ENCODE results near the gene FURIN. TPM values are rescaled to one million over a fixed set of nuclear protein-coding genes. Genes with fewer than 3 reads are reported as not detected.

Gene FURIN
- total and polyA plus RNA-seq, 9 of the 15 experiments (the other 6 are each of a cell fraction or from before 2014, with no cell fraction given) = 0.92 to 99.9 (median 34.8) TPM

DNA sequence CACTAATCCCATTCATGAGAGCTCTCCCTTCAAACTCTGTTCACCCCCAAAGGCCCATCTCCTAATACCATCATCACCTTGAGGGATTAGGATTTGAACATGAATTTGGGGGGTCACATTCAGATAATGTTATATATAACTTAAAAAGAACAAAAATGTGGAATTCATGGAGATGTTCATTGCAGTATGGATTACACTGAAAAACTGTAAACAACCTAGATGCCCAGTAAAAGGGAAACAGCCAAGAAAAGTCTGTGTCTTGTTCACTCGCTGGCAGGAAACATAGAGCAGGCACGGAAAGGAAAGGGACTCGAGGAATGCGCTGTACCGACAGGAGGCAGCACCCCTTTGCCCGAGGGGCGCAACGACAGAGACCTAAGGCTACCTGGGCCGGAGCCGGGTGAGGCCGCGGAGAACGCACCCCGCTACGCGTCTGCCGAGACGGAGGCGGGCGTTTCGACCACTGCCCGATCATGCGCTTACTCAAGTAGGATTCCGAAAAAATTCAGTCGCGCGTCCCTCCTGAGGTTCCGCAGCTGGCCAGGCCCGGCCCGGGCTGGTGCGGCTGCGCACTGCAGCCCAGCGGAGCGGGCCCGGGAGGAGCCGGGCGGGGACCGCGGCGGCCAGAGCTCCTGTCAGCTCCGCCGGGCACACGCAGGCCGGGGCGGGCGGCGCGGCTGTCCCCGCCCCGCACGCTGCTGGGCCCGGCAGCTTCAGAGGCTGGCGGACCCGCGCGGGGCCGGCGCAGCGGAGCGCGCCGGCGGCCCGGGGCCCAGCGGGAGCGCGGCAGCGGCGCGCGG, 33.9 kb downstream of the FURIN start (continued):
- TF ChIP-seq ERF (CRISPR knock-in tag; IDR thresholded peaks at IDR 0.05) (no peak), PPARD (CRISPR knock-in tag; IDR thresholded peaks at IDR 0.05) (no peak), SMAD3 (CRISPR knock-in tag; conservative IDR thresholded peaks at IDR 0.05) (0 out of 2 replicates have a peak, but pooled peaks have one; percentile 32), ATF4 (CRISPR knock-in tag; IDR thresholded peaks at IDR 0.05) (no peak), SMARCA4 (IDR thresholded peaks at IDR 0.05) (peak; percentile 22; the same call in 1 of the 2 replicates), NR2C1 (IDR thresholded peaks at IDR 0.05) (no peak; the same call in 1 of the 2 replicates), NR2C1 (tag; IDR thresholded peaks at IDR 0.05) (peak; percentile 16; the same call in 1 of the 2 replicates), STAT5A (IDR thresholded peaks at IDR 0.05; ENCODE audit: borderline replicate concordance, low read length) (no peak), HMG20A (CRISPR knock-in tag; conservative IDR thresholded peaks at IDR 0.05) (no peak), JUN (IDR thresholded peaks at IDR 0.05; ENCODE audit: borderline replicate concordance, low read depth, low read length) (no peak; the same call in 1 of the 2 replicates), JUN (CRISPR knock-in tag; IDR thresholded peaks at IDR 0.05; ENCODE audit: borderline replicate concordance) (peak; percentile 56; the same call in 1 of the 2 replicates), HOMEZ (CRISPR knock-in tag; IDR thresholded peaks at IDR 0.05) (0 out of 2 replicates have a peak, but pooled peaks have one; percentile 13), GATA2 (CRISPR knock-in tag; IDR thresholded peaks at IDR 0.05) (no peak)
- TF ChIP-seq, protein P1, sequence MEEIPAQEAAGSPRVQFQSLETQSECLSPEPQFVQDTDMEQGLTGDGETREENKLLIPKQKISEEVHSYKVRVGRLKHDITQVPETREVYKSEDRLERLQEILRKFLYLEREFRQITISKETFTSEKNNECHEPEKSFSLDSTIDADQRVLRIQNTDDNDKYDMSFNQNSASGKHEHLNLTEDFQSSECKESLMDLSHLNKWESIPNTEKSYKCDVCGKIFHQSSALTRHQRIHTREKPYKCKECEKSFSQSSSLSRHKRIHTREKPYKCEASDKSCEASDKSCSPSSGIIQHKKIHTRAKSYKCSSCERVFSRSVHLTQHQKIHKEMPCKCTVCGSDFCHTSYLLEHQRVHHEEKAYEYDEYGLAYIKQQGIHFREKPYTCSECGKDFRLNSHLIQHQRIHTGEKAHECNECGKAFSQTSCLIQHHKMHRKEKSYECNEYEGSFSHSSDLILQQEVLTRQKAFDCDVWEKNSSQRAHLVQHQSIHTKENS (CRISPR knock-in tag; IDR thresholded peaks at IDR 0.05) = no peak
- TF ChIP-seq, protein P2, sequence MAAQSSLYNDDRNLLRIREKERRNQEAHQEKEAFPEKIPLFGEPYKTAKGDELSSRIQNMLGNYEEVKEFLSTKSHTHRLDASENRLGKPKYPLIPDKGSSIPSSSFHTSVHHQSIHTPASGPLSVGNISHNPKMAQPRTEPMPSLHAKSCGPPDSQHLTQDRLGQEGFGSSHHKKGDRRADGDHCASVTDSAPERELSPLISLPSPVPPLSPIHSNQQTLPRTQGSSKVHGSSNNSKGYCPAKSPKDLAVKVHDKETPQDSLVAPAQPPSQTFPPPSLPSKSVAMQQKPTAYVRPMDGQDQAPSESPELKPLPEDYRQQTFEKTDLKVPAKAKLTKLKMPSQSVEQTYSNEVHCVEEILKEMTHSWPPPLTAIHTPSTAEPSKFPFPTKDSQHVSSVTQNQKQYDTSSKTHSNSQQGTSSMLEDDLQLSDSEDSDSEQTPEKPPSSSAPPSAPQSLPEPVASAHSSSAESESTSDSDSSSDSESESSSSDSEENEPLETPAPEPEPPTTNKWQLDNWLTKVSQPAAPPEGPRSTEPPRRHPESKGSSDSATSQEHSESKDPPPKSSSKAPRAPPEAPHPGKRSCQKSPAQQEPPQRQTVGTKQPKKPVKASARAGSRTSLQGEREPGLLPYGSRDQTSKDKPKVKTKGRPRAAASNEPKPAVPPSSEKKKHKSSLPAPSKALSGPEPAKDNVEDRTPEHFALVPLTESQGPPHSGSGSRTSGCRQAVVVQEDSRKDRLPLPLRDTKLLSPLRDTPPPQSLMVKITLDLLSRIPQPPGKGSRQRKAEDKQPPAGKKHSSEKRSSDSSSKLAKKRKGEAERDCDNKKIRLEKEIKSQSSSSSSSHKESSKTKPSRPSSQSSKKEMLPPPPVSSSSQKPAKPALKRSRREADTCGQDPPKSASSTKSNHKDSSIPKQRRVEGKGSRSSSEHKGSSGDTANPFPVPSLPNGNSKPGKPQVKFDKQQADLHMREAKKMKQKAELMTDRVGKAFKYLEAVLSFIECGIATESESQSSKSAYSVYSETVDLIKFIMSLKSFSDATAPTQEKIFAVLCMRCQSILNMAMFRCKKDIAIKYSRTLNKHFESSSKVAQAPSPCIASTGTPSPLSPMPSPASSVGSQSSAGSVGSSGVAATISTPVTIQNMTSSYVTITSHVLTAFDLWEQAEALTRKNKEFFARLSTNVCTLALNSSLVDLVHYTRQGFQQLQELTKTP (IDR thresholded peaks at IDR 0.05; ENCODE audit: low read depth in 1 of 2, partially characterized antibody in 2 of 2) = peak in 1 of 2 experiments; percentile 68
- TF ChIP-seq, protein P3, sequence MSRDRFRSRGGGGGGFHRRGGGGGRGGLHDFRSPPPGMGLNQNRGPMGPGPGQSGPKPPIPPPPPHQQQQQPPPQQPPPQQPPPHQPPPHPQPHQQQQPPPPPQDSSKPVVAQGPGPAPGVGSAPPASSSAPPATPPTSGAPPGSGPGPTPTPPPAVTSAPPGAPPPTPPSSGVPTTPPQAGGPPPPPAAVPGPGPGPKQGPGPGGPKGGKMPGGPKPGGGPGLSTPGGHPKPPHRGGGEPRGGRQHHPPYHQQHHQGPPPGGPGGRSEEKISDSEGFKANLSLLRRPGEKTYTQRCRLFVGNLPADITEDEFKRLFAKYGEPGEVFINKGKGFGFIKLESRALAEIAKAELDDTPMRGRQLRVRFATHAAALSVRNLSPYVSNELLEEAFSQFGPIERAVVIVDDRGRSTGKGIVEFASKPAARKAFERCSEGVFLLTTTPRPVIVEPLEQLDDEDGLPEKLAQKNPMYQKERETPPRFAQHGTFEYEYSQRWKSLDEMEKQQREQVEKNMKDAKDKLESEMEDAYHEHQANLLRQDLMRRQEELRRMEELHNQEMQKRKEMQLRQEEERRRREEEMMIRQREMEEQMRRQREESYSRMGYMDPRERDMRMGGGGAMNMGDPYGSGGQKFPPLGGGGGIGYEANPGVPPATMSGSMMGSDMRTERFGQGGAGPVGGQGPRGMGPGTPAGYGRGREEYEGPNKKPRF (IDR thresholded peaks at IDR 0.05; ENCODE audit: low read depth, low read length) = no peak

All from K562 (cell line).